Parathyroid adenoma (tissue), 2 donors: ENCODE data around the gene NBAS.

ENCODE experiments used
- H2AFZ ChIP-seq: fragments of 300-600 bp; sonication (generic); one replicate; pipeline ENCODE4 v1.7.0; 2017; ENCODE audit warnings: antibody characterized with exemption, mild to moderate bottlenecking
- H3K27ac ChIP-seq: fragments of 300-600 bp; sonication (generic); one replicate; pipeline ENCODE4 v1.7.0; 2017
- H3K27me3 ChIP-seq: fragments of 300-600 bp; sonication (generic); one replicate; pipeline ENCODE4 v1.7.0; 2017; ENCODE audit warnings: low read length; ENCODE audit not compliant: control insufficient read depth, insufficient read depth
- H3K36me3 ChIP-seq: fragments of 300-600 bp; sonication (generic); one replicate; pipeline ENCODE4 v1.7.0; 2017; ENCODE audit warnings: low read length; ENCODE audit not compliant: control insufficient read depth, insufficient read depth
- H3K4me1 ChIP-seq: fragments of 300-600 bp; sonication (generic); one replicate; pipeline ENCODE4 v1.7.0; 2017; ENCODE audit warnings: control low read depth
- H3K4me2 ChIP-seq: fragments of 300-600 bp; sonication (generic); one replicate; pipeline ENCODE4 v1.7.0; 2017; ENCODE audit warnings: low read length
- H3K4me3 ChIP-seq: fragments of 300-600 bp; sonication (generic); one replicate; pipeline ENCODE4 v1.7.0; 2017; ENCODE audit warnings: low read depth, low read length
- H3K79me2 ChIP-seq: fragments of 300-600 bp; sonication (generic); one replicate; pipeline ENCODE4 v1.7.0; 2017; ENCODE audit warnings: control low read depth
- H3K9ac ChIP-seq: fragments of 300-600 bp; sonication (generic); one replicate; pipeline ENCODE4 v1.7.0; 2017; ENCODE audit warnings: mild to moderate bottlenecking
- H3K9me3 ChIP-seq: fragments of 300-600 bp; sonication (generic); one replicate; pipeline ENCODE4 v1.7.0; 2017; ENCODE audit warnings: low read length; ENCODE audit not compliant: control insufficient read depth
- TF ChIP-seq, protein P1 (sequence below): fragments of 300-600 bp; sonication (generic); IDR thresholded peaks from one replicate; pipeline ENCODE4 v1.7.0; 2017; ENCODE audit warnings: antibody characterized with exemption, mild to moderate bottlenecking
- donor health status: primary hyperparathyroidism.

Gene NBAS

DNA sequence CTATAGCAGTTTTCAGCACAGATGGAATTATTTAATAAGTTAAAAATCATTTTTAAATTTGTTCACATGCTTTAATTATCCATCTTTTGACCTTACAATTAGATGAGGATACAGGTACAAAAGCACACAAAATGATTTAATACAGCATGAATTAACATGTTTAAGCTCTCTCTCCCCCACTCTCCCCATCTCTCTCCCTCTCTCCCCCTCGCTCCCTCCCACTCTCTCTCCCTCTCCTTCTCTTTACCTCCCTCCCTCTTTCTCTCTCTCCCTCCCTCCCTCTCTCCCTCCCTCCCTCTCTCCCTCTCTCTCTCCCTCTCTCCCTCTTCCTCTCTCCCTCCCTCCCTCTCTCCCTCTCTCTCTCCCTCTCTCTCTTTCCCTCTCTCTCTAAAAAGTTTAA lies 7.6 kb downstream of the NBAS start:
- H3K9me3 ChIP-seq: no peaks in the 10 kb centered on the region
- no peak overlapping the region for H3K4me2 ChIP-seq
- H3K4me3 ChIP-seq: no peak overlapping the region
- TF ChIP-seq, protein P1, sequence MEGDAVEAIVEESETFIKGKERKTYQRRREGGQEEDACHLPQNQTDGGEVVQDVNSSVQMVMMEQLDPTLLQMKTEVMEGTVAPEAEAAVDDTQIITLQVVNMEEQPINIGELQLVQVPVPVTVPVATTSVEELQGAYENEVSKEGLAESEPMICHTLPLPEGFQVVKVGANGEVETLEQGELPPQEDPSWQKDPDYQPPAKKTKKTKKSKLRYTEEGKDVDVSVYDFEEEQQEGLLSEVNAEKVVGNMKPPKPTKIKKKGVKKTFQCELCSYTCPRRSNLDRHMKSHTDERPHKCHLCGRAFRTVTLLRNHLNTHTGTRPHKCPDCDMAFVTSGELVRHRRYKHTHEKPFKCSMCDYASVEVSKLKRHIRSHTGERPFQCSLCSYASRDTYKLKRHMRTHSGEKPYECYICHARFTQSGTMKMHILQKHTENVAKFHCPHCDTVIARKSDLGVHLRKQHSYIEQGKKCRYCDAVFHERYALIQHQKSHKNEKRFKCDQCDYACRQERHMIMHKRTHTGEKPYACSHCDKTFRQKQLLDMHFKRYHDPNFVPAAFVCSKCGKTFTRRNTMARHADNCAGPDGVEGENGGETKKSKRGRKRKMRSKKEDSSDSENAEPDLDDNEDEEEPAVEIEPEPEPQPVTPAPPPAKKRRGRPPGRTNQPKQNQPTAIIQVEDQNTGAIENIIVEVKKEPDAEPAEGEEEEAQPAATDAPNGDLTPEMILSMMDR: no peak
- no peaks in the 10 kb centered on the region for H3K79me2 ChIP-seq
- no peak overlapping the region for H2AFZ ChIP-seq
- H3K27ac ChIP-seq: no peak overlapping the region
- no peak overlapping the region for H3K9ac ChIP-seq
- no peaks in the 10 kb centered on the region for H3K27me3 ChIP-seq
- H3K36me3 ChIP-seq: no peaks in the 10 kb centered on the region
- no peaks in the 10 kb centered on the region for H3K4me1 ChIP-seq

DNA sequence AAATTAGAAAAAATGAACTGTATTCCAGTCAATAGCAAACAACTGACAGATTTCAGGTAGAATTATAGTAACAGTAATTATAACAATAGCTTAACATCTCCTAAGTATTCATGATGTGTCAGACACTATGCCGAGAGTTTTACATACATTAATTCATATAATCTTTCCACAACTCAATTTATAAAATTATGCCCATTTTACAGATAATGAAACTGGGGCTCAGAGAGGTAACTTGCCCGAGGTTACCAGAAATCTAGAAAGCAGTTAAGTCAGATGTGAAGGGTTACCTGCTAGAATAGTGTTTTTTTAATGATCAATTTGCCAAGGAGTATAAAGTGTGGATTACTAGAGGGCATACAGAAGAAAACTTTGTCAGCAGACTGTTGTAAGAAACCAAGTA lies 12.2 kb downstream of the NBAS start:
- Histone ChIP-seq H3K36me3 (no peaks in the 10 kb centered on the region), H3K27ac (no peak overlapping the region), H3K79me2 (peaks cover 3% of the 10 kb centered on the region), H3K9ac (no peak overlapping the region), H3K9me3 (no peaks in the 10 kb centered on the region), H2AFZ (no peak overlapping the region), H3K4me3 (no peak overlapping the region), H3K27me3 (no peaks in the 10 kb centered on the region), H3K4me2 (no peak overlapping the region), H3K4me1 (no peaks in the 10 kb centered on the region)
- TF ChIP-seq, protein P1: no peak

DNA sequence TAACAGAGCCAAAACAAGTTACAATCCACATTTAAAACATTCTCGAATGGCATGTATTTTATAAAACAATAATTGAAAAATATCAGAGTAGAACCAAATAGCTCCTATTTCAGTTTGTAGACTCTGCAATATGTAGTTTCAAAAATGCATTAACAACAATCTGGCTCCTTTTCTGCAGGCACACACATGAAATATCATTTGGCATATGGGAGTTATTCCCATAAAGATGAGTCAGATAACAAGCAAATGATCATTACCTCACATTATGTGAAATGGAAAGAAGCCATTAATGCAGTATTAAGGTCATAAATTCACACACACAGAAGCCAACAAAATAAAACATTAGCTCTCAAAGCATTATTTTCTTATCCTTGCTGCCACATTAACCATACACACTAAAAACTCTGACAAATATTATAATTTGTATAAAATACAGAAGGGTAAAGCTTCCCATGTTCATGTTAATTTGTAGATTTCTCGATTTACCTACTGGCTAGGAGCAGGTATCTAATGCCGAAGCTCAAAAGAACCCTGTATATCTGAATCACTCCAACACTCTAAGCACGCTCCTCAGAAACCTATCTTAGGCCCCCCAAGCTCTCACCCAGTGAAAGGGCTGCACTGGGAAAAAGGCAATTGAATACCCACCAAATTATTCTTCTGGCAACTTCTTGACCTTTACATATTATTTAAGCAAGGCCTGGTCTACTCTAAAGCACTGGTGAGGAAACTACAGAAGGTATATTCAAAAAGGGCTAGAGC lies 13.8 kb downstream of the NBAS start:
- Histone ChIP-seq H3K4me2 (no peak overlapping the region), H3K79me2 (peaks cover 7% of the 10 kb centered on the region), H3K9me3 (no peaks in the 10 kb centered on the region), H3K27ac (no peak overlapping the region), H2AFZ (no peak overlapping the region), H3K36me3 (no peaks in the 10 kb centered on the region), H3K27me3 (no peaks in the 10 kb centered on the region), H3K4me3 (no peak overlapping the region), H3K9ac (no peak overlapping the region), H3K4me1 (no peaks in the 10 kb centered on the region)
- TF ChIP-seq, protein P1: no peak

DNA sequence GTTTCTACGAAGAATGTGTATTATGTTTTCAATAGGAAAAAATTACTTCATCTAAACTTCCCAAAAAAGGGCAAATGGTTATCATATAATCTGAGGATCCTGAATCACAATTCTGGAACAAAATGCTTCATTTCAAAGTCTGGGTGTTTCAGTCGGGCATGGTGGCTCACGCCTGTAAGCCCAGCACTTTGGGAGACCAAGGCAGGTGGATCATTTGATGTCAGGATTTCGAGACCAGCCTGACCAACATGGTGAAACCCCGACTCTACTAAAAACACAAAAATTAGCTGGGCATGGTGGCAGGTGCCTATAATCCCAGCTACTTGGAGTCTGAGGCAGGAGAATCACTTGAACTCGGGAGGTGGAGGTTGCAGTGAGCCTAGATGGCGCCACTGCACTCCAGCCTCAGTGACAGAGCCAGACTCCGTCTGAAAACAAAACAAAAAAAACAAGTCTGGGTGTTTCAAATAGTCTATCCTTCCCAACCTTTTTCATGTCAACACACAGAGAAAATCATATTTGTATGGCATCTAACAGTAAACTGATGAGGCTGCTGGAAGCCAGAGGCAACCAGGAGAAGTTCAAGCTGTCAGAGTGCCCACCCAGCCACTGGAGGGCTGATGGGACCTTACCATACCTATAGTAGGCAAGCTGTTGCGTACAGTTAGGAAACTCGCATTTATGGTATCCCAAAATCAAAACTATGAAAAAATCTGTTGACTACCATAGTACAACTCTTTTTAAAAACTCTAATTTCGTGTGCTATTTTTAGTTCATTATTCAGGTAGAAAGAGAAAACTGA lies 14.6 kb downstream of the NBAS start:
- H3K27me3 ChIP-seq: no peaks in the 10 kb centered on the region
- no peaks in the 10 kb centered on the region for H3K36me3 ChIP-seq
- H3K9me3 ChIP-seq: no peaks in the 10 kb centered on the region
- H3K4me2 ChIP-seq: no peak overlapping the region
- H3K27ac ChIP-seq: no peak overlapping the region
- H3K79me2 ChIP-seq: peaks cover 7% of the 10 kb centered on the region
- no peak overlapping the region for H2AFZ ChIP-seq
- no peak overlapping the region for H3K4me3 ChIP-seq
- no peaks in the 10 kb centered on the region for H3K4me1 ChIP-seq
- no peak overlapping the region for H3K9ac ChIP-seq
- TF ChIP-seq, protein P1: no peak
